Endothelial cell of umbilical vein (primary cell): ENCODE measurements around the gene ACIN1. TPM values are rescaled to one million over a fixed set of nuclear protein-coding genes. Genes with fewer than 3 reads are reported as not detected.

Source experiments
- BruUV-seq: library from RNA; stranded (reverse); fragments of 400-500 nt; replicated peaks from 2 replicates; lab custom pipeline; 2021; lab: Mats Ljungman, UMichigan
- CTCF ChIA-PET: fragments of 300-600, 350-600 bp; sonication (Branson Sonifier 250); formaldehyde crosslinking; loops from one replicate; lab custom pipeline; 2021; ENCODE audit warnings: antibody characterized with exemption, inconsistent platforms; lab: Charles Lee
- POLR2A ChIA-PET: fragments of 300-600, 350-600 bp; sonication (Branson Sonifier 250); formaldehyde crosslinking; loops from one replicate; lab custom pipeline; 2021; ENCODE audit warnings: antibody characterized with exemption, inconsistent platforms; lab: Charles Lee
- DNase-seq: peaks from one replicate; pipeline ENCODE4 v3.0.0-alpha.2; 2011; ENCODE audit warnings: low read depth, low spot score
- FAIRE-seq: peaks from 2 replicates; lab custom pipeline; 2011; peaks lifted over from hg19 to GRCh38; lab: Jason Lieb, UNC
- H2AFZ ChIP-seq: 2 replicates; pipeline ENCODE4 v1.6.0; 2012; ENCODE audit warnings: low read depth, low read length, control low read depth, inconsistent platforms
- H3K27ac ChIP-seq: 2 replicates; pipeline ENCODE4 v1.5.1; 2011; ENCODE audit warnings: low read depth, mild to moderate bottlenecking, control low read depth, low read length, moderate library complexity; ENCODE audit not compliant: insufficient read depth
- H3K27me3 ChIP-seq, 2 experiments: 2 replicates each; pipeline versions ENCODE4 v1.6.0 to v1.6.1; 2011; ENCODE audit warnings: low read length in 2 of 2, mixed read lengths in 1 of 2; ENCODE audit not compliant: control insufficient read depth in 2 of 2, insufficient read depth in 2 of 2
- H3K36me3 ChIP-seq, 2 experiments: 2 replicates in 1 of 2; 3 replicates in 1 of 2; pipeline ENCODE4 v1.5.1; 2011; ENCODE audit warnings: low read length in 2 of 2, mild to moderate bottlenecking in 1 of 2, moderate library complexity in 1 of 2; ENCODE audit not compliant: control insufficient read depth in 2 of 2, insufficient read depth in 2 of 2; ENCODE audit errors: extremely low read depth in 1 of 2
- H3K4me1 ChIP-seq: 3 replicates; pipeline ENCODE4 v1.5.1; 2011; ENCODE audit warnings: mild to moderate bottlenecking, low read length; ENCODE audit not compliant: control insufficient read depth, insufficient read depth; ENCODE audit errors: extremely low read depth
- H3K4me2 ChIP-seq: 2 replicates; pipeline ENCODE4 v1.6.1; 2011; ENCODE audit warnings: low read length, control low read depth, mixed read lengths; ENCODE audit not compliant: insufficient read depth
- H3K4me3 ChIP-seq, 3 experiments: fragments of 200-600 bp in 1 of 3; sonication (generic), shearing (Covaris generic) in 1 of 3; replicated peaks in 1 of 3; 2 replicates each; pipeline ENCODE4 v1.5.1; 2011 to 2016; ENCODE audit warnings: control low read depth in 3 of 3, low read length in 3 of 3, mild to moderate bottlenecking in 2 of 3, inconsistent platforms in 1 of 3, low read depth in 1 of 3, moderate library complexity in 1 of 3; ENCODE audit not compliant: insufficient read depth in 1 of 3
- H3K79me2 ChIP-seq: 2 replicates; pipeline ENCODE4 v1.6.0; 2012; ENCODE audit warnings: low read length, inconsistent platforms; ENCODE audit not compliant: control insufficient read depth, insufficient read depth
- H3K9ac ChIP-seq: replicated peaks from 2 replicates; pipeline ENCODE3; 2011; ENCODE audit warnings: low read length, control low read depth; ENCODE audit not compliant: insufficient read depth; ENCODE audit errors: extremely low read depth
- H3K9me1 ChIP-seq: replicated peaks from 3 replicates; pipeline ENCODE4 v1.6.0; 2011; ENCODE audit warnings: mild to moderate bottlenecking, low read length; ENCODE audit not compliant: control insufficient read depth, insufficient read depth; ENCODE audit errors: extremely low read depth
- H3K9me3 ChIP-seq: replicated peaks from 2 replicates; pipeline ENCODE4 v1.5.1; 2012; ENCODE audit warnings: low read length, inconsistent platforms; ENCODE audit not compliant: control insufficient read depth, insufficient read depth
- H4K20me1 ChIP-seq: replicated peaks from 2 replicates; pipeline ENCODE3; 2011; ENCODE audit warnings: mild to moderate bottlenecking, low read length; ENCODE audit not compliant: control insufficient read depth, insufficient read depth; ENCODE audit errors: extremely low read depth
- CTCF ChIP-seq, 2 donors: IDR thresholded peaks; 1 replicate in 1 of 2; 2 replicates in 1 of 2; pipeline ENCODE4 v1.5.1; 2011; ENCODE audit warnings: low read length in 2 of 2, mild to moderate bottlenecking in 2 of 2, moderate library complexity in 2 of 2, control low read depth in 1 of 2, inconsistent platforms in 1 of 2, low read depth in 1 of 2; ENCODE audit not compliant: insufficient read depth in 1 of 2; ENCODE audit errors: extremely low read depth in 1 of 2
- EZH2 ChIP-seq: IDR thresholded peaks from 2 replicates; pipeline ENCODE4 v1.6.1; 2012; ENCODE audit warnings: borderline replicate concordance, low read depth, mild to moderate bottlenecking, moderate library complexity, low read length, inconsistent platforms; ENCODE audit not compliant: severe bottlenecking
- FOS ChIP-seq: IDR thresholded peaks from 2 replicates; pipeline ENCODE4 v1.6.1; 2011; ENCODE audit warnings: mild to moderate bottlenecking, low read length, moderate library complexity, borderline replicate concordance; ENCODE audit not compliant: insufficient read depth
- GATA2 ChIP-seq: IDR thresholded peaks from 2 replicates; pipeline ENCODE4 v1.7.0; 2011; ENCODE audit warnings: low read depth, mild to moderate bottlenecking, moderate library complexity, mixed read lengths, low read length; ENCODE audit not compliant: insufficient read length, insufficient read depth
- JUN ChIP-seq: IDR thresholded peaks from 2 replicates; pipeline ENCODE4 v1.6.1; 2011; ENCODE audit warnings: borderline replicate concordance, low read depth; ENCODE audit not compliant: insufficient read length, insufficient read depth
- MAX ChIP-seq: IDR thresholded peaks from 2 replicates; pipeline ENCODE4 v1.6.1; 2011; ENCODE audit not compliant: insufficient read depth, insufficient read length
- MYC ChIP-seq: IDR thresholded peaks from one replicate; pipeline ENCODE4 v1.6.1; 2011; ENCODE audit warnings: mild to moderate bottlenecking, low read depth, low read length
- POLR2A ChIP-seq: IDR thresholded peaks from 2 replicates; pipeline ENCODE4 v1.6.1; 2012; ENCODE audit warnings: low read depth, mild to moderate bottlenecking, control low read depth, low read length
- POLR2AphosphoS5 ChIP-seq: IDR thresholded peaks from 2 replicates; pipeline ENCODE4 v1.6.1; 2012; ENCODE audit warnings: low read depth, mild to moderate bottlenecking, control low read depth, low read length, moderate library complexity; ENCODE audit not compliant: insufficient read depth
- dilution Hi-C: fragments of 300-500 bp; cut with MboI; formaldehyde crosslinking; loops from one replicate; pipeline ENCODE4 v1.15.0; 2019; ENCODE audit warnings: low sequenced_read_pairs; ENCODE audit not compliant: extremely low pct_ligation_motif_present
- intact Hi-C: fragments of 100-400 bp; cut with micrococcal nuclease; formaldehyde crosslinking; loops from one replicate; pipeline ENCODE4 v1.10.0; 2022
- polyA plus RNA-seq, 4 experiments: library from polyadenylated mRNA; depleted of rRNA in 3 of 4; stranded (reverse) in 3 of 4; unstranded in 1 of 4; fragments of >200 nt; gene quantifications; 2 replicates each; pipeline versions ENCODE4 v1.2.1 to v1.2.3, GENCODE V29; 2011 to 2012; ENCODE audit warnings: missing spikeins in 1 of 4
- total RNA-seq: library from RNA; stranded (reverse); gene quantifications from 2 replicates; pipeline ENCODE4 v1.2.3, GENCODE V29; 2021

Gene ACIN1
- total and polyA plus RNA-seq, 2 donors (not counting 3 experiments of a cell fraction or from before 2014, with no cell fraction given), result 146 to 240 TPM

- Histone ChIP-seq H3K79me2 (no peaks in the 10 kb centered on the region), H2AFZ (no peak within 1 kb of the TSS), H4K20me1 (no peaks in the 10 kb centered on the region), H3K4me3 (no peak within 1 kb of the TSS), H3K9me3 (no peaks in the 10 kb centered on the region), H3K36me3 (no peaks in the 10 kb centered on the region), H3K27me3 (no peaks in the 10 kb centered on the region), H3K4me1 (peaks cover 37% of the 10 kb centered on the region), H3K9ac (no peak within 1 kb of the TSS), H3K4me2 (no peak within 1 kb of the TSS), H3K9me1 (no peaks in the 10 kb centered on the region), H3K27ac (no peak within 1 kb of the TSS)
- FAIRE-seq (no peak), DNase-seq (no peak)
- ChIA-PET CTCF (interaction anchor here (1.3 to 2.5 kb wide), 3 partner anchors 15 to 56 kb away, joined by 3 to 14 read pairs (median 6); partner anchors contain the start of gene CDH24), POLR2A (no interaction called here)
- dilution Hi-C loops, result no loop called here
- BruUV-seq, result no TSS peak
- TF ChIP-seq EZH2, result no peak
- TF ChIP-seq MAX, result no peak
- TF ChIP-seq FOS, result no peak
- TF ChIP-seq MYC, result no peak
- TF ChIP-seq CTCF (IDR thresholded peaks at IDR 0.05; ENCODE audit: extremely low read depth in 1 of 2, insufficient read depth in 1 of 2, low read depth in 1 of 2, low read length in 2 of 2), result no peak
- TF ChIP-seq GATA2, result no peak
- TF ChIP-seq POLR2A, result no peak
- no peak for TF ChIP-seq JUN
- TF ChIP-seq POLR2AphosphoS5, result no peak
- intact Hi-C loops, result no loop called here
These were observed 52.6 kb downstream of the ACIN1 start, which contains the start of gene PSMB11 for GRCh38 chr14:23042162-23042965. PSMB11 (plus strand) TSS chr14:23042212; CDS start chr14:23042226, 14 bp downstream.
